ENCODE measurements around the gene KCNF1. TPM values are rescaled to one million over a fixed set of nuclear protein-coding genes. Genes with fewer than 3 reads are reported as not detected.

KCNF1 gene
- total RNA-seq, 2 experiments from 2014 or later = not detected

Other genes with a start within 250 kb of the KCNF1 start
- 10 to 100 TPM; 48.1 to 49.9 TPM for gene NOL10, start 222.0 kb upstream of the KCNF1 start, total RNA-seq
- gene ATP6V1C2, start 190.3 kb upstream of the KCNF1 start, total RNA-seq = not detected
- gene PDIA6, start 99.1 kb upstream of the KCNF1 start, total RNA-seq = 100 to 1,000 TPM; 147 to 148 TPM
- 1 to 10 TPM; 5.6 to 6.8 TPM for gene SLC66A3, start 243.5 kb downstream of the KCNF1 start, total RNA-seq

Data from activated naive CD8-positive, alpha-beta T cell treated with anti-CD3 and anti-CD28 coated beads for 36 hours (primary cell).